H54 (cell line): Measurements from ENCODE around the gene TMEM242.

ENCODE experiments used
- DNase-seq: peaks from one replicate; pipeline ENCODE4 v3.0.0; 2011; ENCODE audit warnings: low spot score, mixed read lengths; ENCODE audit not compliant: insufficient read length
- FAIRE-seq: peaks from 3 replicates; lab custom pipeline; 2011; peaks lifted over from hg19 to GRCh38; lab: Jason Lieb, UNC
- POLR2A ChIP-seq: IDR thresholded peaks from 2 replicates; pipeline ENCODE4 v1.6.1; 2011; ENCODE audit warnings: low read depth, mild to moderate bottlenecking, low read length

TMEM242 gene

DNA sequence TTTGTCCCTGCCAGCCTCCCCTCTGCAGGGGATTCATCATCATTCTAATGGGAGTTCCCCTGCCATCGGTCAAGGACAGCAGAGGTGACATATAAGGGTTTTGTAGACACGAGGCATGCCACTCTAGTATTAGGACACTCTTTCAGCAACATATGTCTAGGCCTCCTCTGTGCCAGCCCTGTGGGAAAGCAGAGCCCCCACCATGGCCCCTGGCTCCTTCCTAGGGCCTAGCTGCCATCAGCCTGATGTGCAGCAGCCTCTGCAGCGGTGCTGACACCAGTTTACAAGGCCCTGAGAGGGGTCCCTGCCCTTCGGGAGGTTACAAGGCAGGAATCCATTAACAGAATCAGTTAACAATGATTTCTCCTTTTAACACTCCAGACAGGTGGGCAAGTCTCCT is 32.5 kb downstream of the TMEM242 start:
- FAIRE-seq (no peak), DNase-seq (no peak)
- no peak for TF ChIP-seq POLR2A

DNA sequence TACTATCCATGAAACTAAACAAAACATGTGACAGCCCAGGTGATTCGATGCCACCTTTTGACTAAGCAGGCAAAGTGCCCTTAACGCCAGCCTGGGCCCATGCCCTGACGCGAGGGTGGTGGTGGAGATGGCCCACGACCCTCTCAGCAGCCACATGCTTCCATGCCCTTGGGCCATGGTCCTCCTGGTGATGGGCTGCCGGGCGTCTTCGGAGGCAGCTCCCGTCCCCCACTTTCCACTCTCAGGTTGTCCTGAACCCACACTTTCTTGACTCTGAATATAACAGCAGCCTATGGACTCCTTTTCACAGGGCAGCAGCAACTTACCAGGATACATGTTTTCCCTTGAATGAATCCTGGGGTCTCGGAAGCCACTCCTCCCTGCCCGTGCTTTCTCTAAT is 33.6 kb downstream of the TMEM242 start:
- FAIRE-seq (no peak), DNase-seq (no peak)
- TF ChIP-seq POLR2A: no peak

DNA sequence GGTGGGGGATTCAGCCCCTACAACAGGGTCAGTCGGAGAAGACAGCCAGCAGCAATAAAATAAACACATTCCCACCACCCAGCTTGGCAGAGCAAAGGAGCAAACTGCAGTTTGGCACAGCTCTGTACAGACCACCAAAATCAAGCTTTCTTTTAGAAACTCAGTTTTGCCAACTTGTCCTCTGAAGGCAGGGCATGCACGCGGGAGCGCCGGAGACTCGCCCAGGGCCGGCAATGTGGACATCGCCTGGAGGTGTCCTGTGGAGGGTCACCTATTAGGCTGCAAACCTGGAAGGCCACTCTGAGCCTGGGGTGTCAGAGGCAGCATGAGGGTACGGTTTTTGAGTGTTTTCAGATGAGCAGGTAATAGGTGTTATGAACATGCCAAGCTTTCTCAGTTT is 34.7 kb downstream of the TMEM242 start:
- FAIRE-seq (no peak), DNase-seq (no peak)
- TF ChIP-seq POLR2A: no peak

DNA sequence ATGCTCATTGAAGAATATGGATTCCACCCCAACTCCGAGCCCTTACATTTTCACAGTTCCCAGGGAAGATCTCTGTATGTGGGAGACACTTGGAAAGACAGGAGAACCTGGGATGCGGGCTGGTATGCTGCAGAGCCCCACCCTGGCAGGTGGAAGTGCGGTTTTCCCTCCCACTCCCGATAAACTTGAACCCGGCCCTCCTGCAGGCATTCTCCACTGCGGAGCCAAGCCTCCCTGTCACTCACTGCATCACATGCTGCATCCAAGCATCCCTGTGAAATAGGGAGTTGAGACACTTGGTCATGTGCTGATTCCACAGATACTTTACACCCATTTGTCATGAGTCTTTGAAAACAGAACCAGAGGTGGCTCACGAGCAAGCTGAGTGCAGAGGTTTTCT is 35.4 kb downstream of the TMEM242 start:
- no peak for TF ChIP-seq POLR2A
- FAIRE-seq (no peak), DNase-seq (no peak)

DNA sequence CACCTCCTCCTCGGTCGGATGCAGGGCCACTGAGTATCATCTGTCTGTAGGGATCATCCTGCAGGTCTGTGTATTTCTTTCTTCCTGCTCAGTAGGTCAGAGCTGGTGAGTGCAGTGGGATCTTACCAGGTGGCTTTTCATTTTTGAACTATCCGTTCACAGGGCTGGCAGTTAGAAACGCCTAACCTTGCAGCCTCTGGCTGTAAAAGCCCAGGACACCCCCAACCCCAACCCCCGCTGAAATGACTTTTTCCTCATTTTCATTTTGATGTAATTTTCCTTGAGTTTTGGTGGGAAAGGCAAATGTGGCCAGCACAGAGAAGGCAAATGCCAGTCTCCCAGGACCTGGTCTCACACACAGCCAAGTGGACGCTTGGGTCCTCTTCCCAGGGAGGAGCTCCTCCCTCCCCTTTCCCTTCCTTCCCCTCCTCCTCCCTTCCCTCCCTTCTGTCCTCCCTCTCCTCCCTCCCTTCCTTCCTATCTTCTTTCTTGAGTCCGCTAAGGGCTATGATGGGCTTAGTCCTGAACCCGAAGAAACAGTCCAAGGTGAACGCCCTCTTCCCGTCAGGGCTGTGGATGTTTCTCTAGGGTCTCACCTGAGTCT is 36.0 kb downstream of the TMEM242 start:
- DNase-seq (no peak), FAIRE-seq (no peak)
- no peak for TF ChIP-seq POLR2A

DNA sequence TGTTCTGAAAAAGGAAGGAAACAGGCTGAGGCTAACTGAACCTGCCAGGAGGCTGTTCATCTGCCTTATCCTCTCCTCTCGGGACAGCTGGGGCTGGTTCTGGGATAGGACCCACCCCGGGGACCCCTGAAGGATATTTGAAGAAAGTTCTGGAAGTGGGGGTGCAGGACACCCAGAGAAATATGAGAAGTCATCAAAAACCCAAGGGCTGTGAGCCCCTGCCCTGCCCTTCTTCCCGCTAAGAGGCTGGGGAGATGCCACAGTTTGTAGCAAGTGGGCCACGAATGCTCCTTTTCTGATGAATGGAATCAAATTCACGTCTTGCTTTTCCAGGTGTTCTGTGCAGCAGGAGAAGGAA is 37.9 kb downstream of the TMEM242 start:
- TF ChIP-seq POLR2A: no peak
- FAIRE-seq (no peak), DNase-seq (no peak)

DNA sequence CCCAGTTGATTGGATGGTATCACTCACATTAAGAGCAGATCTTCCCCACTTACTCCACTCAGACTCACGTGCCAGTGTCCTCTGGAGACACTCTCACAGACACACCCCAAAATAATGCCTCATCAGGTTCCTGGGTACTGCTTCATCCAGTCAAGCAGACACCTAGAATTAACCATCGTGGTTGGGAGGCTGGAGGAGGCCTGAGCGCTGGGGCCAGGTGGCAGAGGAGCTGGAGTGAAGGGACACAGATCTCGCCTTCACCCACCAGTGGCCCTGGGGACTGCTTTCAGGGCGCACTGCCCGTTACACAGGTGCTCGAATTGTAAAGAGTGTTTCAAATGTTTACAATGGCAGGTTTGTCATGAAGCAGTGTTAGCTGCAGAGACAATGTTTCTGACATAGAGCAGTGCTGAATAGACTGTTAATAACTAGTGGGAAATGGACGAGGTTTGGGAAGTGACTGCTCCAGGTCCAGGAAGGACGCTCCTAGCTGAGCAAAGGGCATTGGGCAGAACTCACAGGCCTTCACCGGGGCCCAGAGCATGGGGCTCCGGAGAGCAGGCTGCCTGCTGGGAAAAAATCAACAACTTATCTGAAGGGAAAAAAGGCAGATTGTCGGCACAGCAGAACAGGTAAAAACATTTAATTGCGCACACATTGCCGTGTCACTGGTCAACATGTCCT is 38.4 kb downstream of the TMEM242 start:
- no peak for TF ChIP-seq POLR2A
- FAIRE-seq (no peak), DNase-seq (no peak)

DNA sequence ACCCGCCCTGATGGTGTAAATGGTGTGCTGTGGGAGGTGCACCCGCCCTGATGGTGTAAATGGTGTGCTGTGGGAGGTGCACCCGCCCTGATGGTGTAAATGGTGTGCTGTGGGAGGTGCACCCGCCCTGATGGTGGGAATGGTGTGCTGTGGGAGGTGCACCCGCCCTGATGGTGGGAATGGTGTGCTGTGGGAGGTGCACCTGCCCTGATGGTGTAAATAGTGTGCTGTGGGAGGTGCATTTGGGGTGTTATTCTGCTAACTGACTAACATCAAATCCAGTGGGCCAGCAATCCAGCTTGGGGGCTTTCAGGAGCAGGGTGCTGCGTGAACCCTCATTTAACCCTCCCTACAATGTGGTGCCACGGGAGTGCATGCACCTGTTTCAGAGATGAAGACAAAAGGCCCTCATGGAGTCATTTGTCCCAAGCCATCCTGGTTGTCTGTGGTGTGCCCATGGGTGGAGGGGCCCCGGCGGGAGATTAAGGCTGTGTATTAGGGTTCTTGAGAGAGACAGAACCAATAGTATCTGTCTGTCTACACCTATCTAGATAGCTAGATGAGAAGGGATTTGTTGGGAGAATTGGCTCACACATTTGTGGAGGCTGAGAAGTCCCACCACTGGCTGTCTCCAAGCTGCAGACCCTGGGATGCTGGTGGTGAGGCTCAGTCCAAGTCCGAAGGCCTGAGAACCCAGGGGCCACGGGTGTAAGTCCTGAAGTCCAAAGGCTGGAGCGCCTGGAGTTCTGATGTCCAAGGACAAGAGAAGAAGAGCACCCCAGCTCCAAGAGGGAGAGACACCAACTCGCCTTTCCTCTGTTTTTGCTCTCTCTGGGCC is 39.2 kb downstream of the TMEM242 start:
- DNase-seq (no peak), FAIRE-seq (no peak)
- no peak for TF ChIP-seq POLR2A

DNA sequence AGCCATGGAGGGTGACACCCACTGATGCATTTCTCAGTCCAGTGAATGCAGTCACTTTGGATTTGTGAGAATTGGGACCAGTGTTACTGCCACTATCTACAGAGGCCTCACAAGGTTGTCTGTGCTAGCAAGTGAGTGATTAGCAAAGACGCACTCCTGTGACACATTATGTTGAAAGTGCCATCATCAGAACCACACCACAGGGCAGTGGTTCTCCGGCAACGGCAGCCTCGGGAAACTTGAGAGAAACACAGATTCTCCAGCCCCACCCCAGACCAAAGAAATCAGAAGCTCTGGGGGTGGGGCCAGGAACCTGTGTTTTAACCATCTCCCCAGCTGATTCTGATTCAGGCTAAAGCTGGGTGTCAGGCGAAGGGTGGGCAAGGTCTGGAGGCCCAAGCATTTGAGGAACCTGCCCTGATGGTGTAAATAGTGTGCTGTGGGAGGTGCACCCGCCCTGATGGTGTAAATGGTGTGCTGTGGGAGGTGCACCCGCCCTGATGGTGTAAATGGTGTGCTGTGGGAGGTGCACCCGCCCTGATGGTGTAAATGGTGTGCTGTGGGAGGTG is 39.9 kb downstream of the TMEM242 start:
- TF ChIP-seq POLR2A: no peak
- DNase-seq (no peak), FAIRE-seq (no peak)

DNA sequence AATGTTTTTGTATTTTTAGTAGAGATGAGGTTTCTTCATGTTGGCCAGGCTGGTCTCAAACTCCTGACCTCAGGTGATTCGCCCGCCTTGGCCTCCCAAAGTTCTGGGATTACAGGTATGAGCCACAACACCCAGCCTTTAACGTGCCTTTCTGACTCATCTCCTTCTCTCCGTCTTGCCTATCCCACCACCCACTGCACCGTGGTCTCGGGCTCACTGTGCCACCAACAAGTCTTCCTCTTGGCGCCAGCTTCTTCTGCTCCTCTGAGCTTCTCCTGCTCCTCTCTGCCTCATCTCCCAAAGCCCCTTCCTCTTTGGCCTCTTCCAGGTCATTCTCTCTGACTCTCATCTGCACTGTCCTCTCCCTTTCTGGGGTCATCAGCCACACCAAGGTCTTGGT is 41.0 kb downstream of the TMEM242 start:
- TF ChIP-seq POLR2A: no peak
- FAIRE-seq: no peak
- DNase-seq: no peak

DNA sequence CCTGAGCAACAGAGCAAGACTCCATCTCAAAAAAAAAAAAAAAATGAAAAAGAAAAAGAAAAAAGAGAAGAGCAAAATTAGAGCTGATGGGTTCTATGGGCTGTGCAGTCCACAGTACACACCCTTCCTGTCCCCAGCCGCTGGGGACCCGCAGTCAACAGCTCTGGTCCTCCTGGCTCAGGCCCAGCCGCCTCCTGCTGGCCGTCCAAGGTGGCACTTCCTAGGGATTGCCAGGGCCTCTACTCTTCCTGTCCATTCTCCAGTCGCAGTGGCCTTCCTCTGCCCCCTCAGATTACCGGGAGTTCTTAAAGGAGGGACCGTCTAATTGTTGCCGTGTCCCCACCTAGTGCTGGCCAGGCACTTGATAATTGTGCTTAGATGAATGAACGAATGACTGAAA is 41.7 kb downstream of the TMEM242 start:
- no peak for FAIRE-seq
- DNase-seq: no peak
- TF ChIP-seq POLR2A: no peak

DNA sequence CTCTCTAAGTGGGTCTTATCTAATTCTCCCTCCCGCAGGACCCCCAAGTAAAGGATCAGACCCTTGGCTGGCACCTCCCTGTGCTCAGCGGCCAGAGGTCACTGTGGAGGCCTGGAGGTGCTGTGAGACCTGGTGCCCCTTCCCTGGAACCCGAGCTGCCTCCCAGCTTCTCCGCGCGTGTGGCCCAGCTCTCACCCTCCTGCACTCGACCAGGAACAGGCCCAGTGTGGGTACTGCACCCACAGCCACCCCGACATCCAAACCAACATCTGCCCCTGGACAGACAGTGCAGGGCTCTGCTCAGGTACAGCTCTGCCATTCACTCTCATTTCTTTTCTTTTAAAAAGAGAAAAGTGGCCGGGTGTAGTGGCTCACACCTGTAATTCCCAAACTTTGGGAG is 42.4 kb downstream of the TMEM242 start:
- FAIRE-seq (no peak), DNase-seq (no peak)

DNA sequence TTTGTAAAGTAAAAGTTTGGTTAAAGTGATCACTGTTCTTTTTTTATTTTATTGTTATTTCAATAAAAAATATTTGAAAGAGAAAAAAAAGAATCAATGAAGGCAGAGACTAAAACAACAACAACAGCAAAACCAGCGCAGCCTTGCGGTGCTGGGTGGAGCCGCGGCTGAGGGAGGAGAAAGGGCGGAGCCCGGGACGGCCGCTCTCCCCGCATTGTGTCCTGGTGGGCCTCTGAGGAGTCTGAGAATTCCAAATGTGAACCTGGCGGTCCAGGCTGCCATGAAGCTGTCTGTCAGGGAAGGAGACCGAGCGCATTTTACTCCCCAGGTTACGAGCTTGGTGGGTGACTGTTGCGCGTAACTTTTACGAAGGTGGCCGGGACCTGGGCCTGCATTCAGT is 43.2 kb downstream of the TMEM242 start:
- DNase-seq (no peak), FAIRE-seq (no peak)
- TF ChIP-seq POLR2A: no peak

More for the DNA sequence above, 42.4 kb downstream of the TMEM242 start:
- TF ChIP-seq POLR2A: no peak

DNA sequence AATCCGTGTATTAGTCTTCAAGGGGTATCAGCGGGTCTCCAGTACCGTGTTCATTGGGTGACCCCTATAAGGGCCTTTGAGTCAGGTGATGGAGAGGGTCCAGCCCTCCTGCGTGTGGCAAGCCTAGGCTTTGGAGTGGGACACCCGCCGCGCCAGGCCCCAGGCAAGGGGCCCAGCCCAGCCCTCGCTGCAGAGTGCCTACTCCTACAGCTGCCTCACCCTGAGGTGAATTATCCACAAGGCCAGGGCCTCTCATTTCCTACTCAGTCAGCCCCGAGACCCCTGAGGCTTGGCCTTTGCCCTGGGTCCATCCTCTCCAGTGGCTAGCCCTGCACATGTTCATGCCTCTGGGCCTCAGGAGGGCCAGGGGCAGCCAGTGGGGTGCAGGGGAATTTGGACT is 45.1 kb downstream of the TMEM242 start:
- no peak for TF ChIP-seq POLR2A
- DNase-seq (no peak), FAIRE-seq (no peak)
